SW480 (cell line): ENCODE measurements around the gene RPTOR.
A peak's percentile ranks its signal among the peaks of the same experiment; 100 is the strongest.
"Not testable (repeated sequence)": the region's sequence is repeated elsewhere in the genome, so short reads cannot be mapped to it uniquely, and the experiment has no call there.

Source experiments
- DNase-seq: peaks from one replicate; pipeline ENCODE4 v3.0.0-alpha.2; 2016; ENCODE audit warnings: low spot score

The RPTOR gene

DNA sequence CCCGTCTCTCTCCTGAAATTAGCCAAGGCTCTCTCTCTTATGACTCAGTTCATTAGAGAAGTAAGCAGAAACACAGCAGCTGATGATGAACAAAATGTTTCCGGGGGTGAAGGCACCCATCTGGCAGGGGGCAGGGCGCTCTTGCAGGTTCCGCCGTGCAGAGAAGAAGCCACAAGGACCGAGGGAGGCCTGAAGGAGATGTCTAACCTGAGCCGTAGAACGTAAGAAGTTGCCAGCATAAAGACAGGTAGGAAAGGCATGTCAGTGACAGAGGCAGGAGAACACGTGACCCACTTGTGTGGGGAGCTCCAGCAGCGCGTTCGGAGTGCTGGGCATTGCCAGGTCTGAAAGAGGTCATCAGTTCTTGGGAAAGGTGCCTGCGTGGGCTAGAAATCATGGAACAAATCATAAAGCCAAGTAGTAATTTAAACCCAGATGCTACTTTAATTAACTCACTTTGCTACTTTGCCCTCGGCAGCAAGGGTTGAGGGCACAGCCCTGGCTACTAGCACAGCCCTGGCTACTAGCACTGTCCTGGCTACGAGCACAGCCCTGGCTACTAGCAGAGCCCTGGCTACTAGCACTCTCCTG, 198.6 kb downstream of the RPTOR start:
- no peak for DNase-seq

DNA sequence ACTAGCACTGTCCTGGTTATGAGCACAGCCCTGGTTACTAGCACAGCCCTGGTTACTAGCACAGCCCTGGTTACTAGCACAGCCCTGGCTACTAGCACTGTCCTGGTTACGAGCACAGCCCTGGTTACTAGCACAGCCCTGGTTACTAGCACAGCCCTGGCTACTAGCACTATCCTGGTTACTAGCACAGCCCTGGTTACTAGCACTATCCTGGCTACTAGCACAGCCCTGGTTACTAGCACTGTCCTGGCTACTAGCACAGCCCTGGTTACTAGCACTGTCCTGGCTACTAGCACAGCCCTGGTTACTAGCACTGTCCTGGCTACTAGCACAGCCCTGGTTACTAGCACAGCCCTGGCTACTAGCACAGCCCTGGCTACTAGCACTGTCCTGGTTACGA, 199.3 kb downstream of the RPTOR start:
- DNase-seq = not testable (repeated sequence)

- not testable (repeated sequence) for DNase-seq
Measured at GRCh38 chr17:80744725-80745124, 200.1 kb downstream of the RPTOR start.

DNA sequence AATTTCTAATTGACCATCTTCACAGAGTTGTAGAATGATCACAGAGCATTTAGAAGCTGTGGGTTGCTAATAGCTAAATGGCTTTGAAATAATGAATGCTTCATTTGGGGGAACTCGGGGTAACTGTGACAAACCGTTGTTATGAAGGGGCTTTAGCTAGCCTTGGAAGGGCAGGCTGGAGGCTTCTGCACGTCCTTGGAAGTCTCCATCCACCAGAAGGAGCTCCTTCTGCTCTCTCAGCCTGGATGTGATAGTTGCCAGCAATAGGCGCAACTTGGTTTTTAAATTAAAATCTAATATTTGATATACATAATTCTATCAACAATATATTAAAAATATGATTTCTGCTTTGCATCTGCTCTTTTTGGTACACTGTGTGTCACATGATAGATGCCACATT, 200.5 kb downstream of the RPTOR start:
- no peak for DNase-seq

- DNase-seq = no peak
Measured at GRCh38 chr17:80746262-80746935, 201.8 kb downstream of the RPTOR start.

DNA sequence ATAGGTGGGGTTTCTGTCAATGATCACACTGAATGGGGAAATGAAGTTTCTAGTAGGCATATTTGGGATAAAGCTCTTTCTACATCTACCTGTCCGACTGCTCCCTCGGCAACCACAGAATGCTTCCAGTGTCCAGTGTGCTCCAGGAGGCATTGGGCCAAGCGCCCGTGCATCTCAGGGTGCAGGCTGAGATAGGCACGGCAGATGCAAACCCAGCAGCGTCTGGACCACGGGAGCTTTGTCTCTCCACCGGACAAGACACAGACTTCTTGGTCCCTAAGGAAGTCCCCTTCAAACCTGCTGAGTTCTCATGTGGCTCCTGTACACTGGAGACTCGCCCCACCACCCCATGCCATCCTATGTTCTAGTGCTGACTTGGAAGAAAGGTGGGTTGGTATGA, 202.8 kb downstream of the RPTOR start:
- DNase-seq = no peak

GRCh38 chr17:80749611-80750010, 205.0 kb downstream of the RPTOR start:
- no peak for DNase-seq

GRCh38 chr17:80750263-80750662, 205.6 kb downstream of the RPTOR start:
- DNase-seq = no peak

- no peak for DNase-seq
Measured at GRCh38 chr17:80751070-80751945, 206.7 kb downstream of the RPTOR start.

DNA sequence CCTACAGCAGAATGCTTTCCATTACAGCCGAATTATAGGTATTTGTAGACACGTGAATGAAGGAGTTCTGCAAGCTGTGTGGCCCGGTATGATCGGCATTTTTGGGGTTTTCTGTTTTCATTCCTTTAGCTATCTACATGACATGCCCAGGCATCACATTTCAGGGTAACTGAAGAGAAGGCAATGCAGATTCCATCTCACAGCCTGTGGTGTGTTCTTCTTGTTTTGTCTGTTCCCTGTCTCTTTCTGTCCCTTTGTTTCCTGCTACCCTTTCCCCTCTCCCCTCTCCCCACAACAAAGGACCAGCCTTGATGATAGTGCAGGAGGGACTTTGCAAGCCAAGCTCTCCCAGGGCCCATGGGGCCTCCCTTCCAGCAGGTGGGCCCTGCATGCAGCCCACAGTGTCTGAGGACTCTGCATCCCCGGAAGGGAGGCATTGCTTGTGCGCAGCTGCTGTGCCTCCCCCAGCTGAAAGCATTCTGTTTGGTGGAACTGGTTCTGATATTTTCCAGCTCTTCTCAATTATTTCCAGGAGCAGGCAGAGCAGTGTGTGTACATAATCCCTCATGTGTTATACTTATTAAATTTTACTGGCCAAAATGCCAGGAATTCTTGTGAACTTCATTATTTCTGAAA, 207.4 kb downstream of the RPTOR start:
- no peak for DNase-seq

DNA sequence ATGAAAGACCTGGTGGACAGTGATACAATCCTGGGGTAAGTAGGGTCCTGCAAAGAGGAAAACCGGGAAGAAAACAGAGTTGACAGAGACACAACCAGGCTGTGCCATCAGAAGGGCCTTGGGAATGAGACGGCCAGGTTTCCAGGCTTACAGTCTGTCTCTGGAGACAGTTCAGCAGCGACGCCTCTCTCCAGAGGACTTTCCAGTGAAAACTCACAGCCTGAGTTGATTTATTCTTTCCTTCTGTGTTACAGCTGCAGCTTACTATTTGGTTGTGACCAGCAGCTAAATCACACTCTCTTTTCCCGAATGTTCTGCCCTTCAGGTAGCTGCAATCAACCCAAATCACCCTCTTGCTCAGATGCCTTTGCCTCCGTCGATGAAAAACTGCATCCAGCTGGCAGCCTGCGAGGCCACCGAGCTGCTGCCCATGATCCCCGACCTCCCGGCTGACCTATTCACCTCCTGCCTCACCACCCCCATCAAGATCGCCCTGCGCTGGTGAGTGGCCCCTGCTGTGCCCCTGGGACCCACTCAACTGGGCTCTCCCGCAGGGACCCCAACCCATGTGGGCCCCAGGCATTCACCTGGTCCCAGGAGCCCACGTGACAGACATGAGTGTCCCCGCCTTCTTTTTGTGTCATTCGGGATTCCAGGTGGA, 209.2 kb downstream of the RPTOR start:
- no peak for DNase-seq

DNA sequence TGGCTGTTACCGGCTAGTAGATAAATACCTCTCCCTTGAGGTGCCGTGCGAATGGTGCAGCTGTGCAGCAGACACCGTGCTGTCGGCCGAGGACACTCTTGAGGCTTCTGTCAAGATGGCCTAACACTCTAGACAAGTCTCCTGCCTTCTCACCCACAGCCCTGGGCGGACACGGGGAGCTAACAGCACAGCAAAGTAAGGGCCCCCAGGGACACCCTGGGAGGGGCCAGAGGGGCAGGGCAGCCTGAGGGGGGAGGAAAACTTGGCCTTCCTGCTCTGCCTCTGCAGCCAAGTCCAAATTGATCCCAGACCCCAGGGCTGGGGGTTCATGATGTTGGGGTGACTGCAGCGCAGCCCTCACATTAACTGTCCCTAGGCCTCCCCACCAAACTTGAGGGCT, 210.2 kb downstream of the RPTOR start:
- DNase-seq = no peak

DNA sequence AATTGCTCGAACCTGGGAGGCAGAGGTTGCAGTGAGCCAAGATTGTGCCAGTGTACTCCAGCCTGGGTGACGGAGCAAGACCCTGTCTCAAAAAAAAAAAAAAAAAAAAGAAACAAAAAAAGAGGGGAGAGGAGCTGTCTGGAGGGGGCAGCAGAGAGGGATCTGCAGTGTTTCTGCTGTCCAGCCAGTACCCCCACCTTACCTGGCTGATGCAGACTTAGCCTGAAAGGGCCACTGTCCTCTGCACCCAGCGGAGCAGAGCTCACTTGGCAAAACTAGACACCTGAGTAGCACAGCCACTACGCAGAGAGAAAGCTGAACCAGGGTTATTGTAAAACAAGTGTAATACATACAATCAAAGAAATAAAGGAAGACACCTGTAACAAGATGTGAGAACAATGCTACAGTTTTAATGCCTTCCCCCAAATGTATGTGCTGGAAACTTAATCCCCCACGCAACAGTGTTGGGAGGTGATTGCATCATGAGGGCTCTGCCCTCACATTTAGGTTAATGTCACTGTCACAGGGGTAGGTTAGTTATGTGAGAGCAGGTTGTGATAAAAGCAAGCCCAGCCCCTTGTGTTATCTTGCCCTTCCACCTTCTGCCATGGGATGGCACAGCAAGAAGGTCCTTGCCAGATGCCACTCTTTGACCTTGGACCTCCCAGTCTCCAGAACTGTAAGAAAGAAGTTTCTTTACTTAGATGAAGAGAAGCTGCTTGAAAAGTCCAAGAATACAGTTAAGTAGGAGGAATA, 211.2 kb downstream of the RPTOR start:
- DNase-seq = no peak

GRCh38 chr17:80758481-80759376, 214.1 kb downstream of the RPTOR start:
- no peak for DNase-seq

- DNase-seq = no peak
Measured at GRCh38 chr17:80759377-80759673, 214.7 kb downstream of the RPTOR start.

GRCh38 chr17:80760511-80760911, 215.9 kb downstream of the RPTOR start:
- DNase-seq = peak; percentile 40

- DNase-seq = peak; percentile 52
Measured at GRCh38 chr17:80761110-80761871, 216.7 kb downstream of the RPTOR start.

GRCh38 chr17:80762076-80762475, 217.4 kb downstream of the RPTOR start:
- no peak for DNase-seq

DNA sequence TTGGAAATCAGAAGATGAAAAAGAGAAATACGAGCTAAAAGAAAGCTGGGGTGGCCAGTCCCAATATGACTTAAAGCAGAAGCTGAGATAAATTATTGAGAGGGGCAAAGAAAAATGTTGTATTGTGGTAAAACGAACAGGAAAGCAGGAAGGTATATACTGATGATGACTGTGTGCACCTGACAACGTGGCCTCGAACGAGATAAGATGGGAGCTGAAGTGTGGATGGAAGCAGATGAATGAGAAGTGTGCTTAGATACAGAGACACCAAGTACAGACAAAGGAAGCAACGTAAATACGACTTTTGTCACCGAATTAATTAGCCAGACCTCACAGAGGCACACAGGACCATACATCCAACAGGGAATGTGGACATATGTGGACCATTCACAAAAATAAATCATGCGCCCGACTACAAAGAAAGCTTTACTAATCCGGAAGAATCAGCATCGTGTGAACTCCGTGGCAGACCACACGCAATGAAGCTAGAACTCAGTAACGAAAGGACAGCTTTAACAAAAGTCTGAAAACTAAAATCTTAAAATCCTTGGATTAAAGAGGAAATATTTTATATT, 218.7 kb downstream of the RPTOR start:
- DNase-seq = no peak
